Stomach (tissue), 9 donors: ENCODE data around the gene STRIP2. TPM values are rescaled to one million over a fixed set of nuclear protein-coding genes. Genes with fewer than 3 reads are reported as not detected.

Experiments
- DNase-seq, 2 donors: peaks; one replicate each; pipeline versions ENCODE4 v3.0.0 to v3.0.0-alpha.2; 2013 to 2019
- H3K27ac ChIP-seq, 5 donors: fragments of 200-600 bp in 4 of 5; sonication (generic) in 4 of 5; one replicate each; pipeline ENCODE4 v1.5.1; 2013 to 2019; ENCODE audit warnings: mild to moderate bottlenecking in 1 of 5, moderate library complexity in 1 of 5
- H3K27me3 ChIP-seq, 3 donors: fragments of 200-600 bp; sonication (generic); one replicate each; pipeline ENCODE4 v1.5.1; 2017 to 2019; ENCODE audit warnings: mixed run types in 1 of 3
- H3K36me3 ChIP-seq, 4 donors: fragments of 200-600 bp; sonication (generic); 1 replicate in 3 of 4; 2 replicates in 1 of 4; pipeline ENCODE4 v1.5.1; 2016 to 2019
- H3K4me1 ChIP-seq, 4 donors: fragments of 200-600 bp; sonication (generic); one replicate each; pipeline ENCODE4 v1.5.1; 2016 to 2019
- H3K4me3 ChIP-seq, 4 donors: fragments of 200-600 bp; sonication (generic) in 3 of 4; one replicate each; pipeline ENCODE4 v1.5.1; 2016 to 2019; ENCODE audit warnings: mild to moderate bottlenecking in 1 of 4
- H3K9me3 ChIP-seq, 4 donors: fragments of 200-600 bp; sonication (generic); one replicate each; pipeline ENCODE4 v1.5.1; 2016 to 2019
- EP300 ChIP-seq: sonication (generic); formaldehyde crosslinking; IDR thresholded peaks from one replicate; pipeline ENCODE4 v1.6.1; 2017; ENCODE audit warnings: antibody characterized with exemption
- POLR2A ChIP-seq, 4 donors: fragments of 450-650 bp; IDR thresholded peaks; one replicate each; pipeline ENCODE4 v1.6.1; 2016; ENCODE audit warnings: antibody characterized with exemption in 4 of 4, control low read depth in 2 of 4, mild to moderate bottlenecking in 1 of 4, moderate library complexity in 1 of 4
- POLR2AphosphoS5 ChIP-seq, 3 donors: sonication (generic); formaldehyde crosslinking; IDR thresholded peaks; one replicate each; pipeline ENCODE4 v1.6.1; 2016; ENCODE audit warnings: antibody characterized with exemption in 3 of 3
- WGBS, 5 donors: extraction: QIAGEN DNeasy Blood & Tissue Kit in 3 of 5; methylation state at CpG; one replicate each; pipeline versions ENCODE4 v1.1.5 to v1.1.7; 2013 to 2018; 5-methylcytosine and 5-hydroxymethylcytosine counted together
- intact Hi-C: fragments of 100-400 bp; cut with DNase I; formaldehyde crosslinking; loops from one replicate; pipeline ENCODE4 v1.15.1; 2023; ENCODE audit warnings: low total_unique reads
- polyA plus RNA-seq, 3 donors: library from polyadenylated mRNA; stranded (reverse); fragments of 200-250 nt; gene quantifications; one replicate each; pipeline ENCODE4 v1.2.3, GENCODE V29; 2013
- total RNA-seq, 5 donors: library from RNA; depleted of rRNA; stranded (reverse); fragments of >200 nt; gene quantifications; one replicate each; pipeline versions ENCODE4 v1.1.0 to v1.2.3, GENCODE V29; 2014 to 2016
- TF ChIP-seq, protein P1 (sequence below), 7 experiments: fragments of 450-650 bp in 4 of 7; fragments of 200-600 bp in 3 of 7; sonication (generic) in 3 of 7; IDR thresholded peaks; one replicate each; pipeline ENCODE4 v1.5.1; 2016 to 2019; ENCODE audit warnings: antibody characterized with exemption in 7 of 7, control low read depth in 2 of 7, mild to moderate bottlenecking in 1 of 7
- donor health status: healthy with polysubstance abuse.
- donor health status: Bipolar disorder and iron deficiency.
- donor health status: healthy.

The STRIP2 gene
- total and polyA plus RNA-seq, 8 donors = 0.56 to 2.0 (median 0.98) TPM; not detected in 3

GRCh38 chr7:129495987-129496386 is 61.8 kb downstream of the STRIP2 start:
- Histone ChIP-seq H3K27me3 (no peaks in the 10 kb centered on the region), H3K27ac (no peak overlapping the region), H3K36me3 (no peaks in the 10 kb centered on the region), H3K4me3 (no peak overlapping the region), H3K9me3 (no peaks in the 10 kb centered on the region), H3K4me1 (no peaks in the 10 kb centered on the region)
- WGBS, 5 donors = 45 to 59% (median 55%) methylated on average over 1 of the region's 1 CpG
- intact Hi-C loops = no loop called here
- DNase-seq = no peak
- TF ChIP-seq, protein P1, sequence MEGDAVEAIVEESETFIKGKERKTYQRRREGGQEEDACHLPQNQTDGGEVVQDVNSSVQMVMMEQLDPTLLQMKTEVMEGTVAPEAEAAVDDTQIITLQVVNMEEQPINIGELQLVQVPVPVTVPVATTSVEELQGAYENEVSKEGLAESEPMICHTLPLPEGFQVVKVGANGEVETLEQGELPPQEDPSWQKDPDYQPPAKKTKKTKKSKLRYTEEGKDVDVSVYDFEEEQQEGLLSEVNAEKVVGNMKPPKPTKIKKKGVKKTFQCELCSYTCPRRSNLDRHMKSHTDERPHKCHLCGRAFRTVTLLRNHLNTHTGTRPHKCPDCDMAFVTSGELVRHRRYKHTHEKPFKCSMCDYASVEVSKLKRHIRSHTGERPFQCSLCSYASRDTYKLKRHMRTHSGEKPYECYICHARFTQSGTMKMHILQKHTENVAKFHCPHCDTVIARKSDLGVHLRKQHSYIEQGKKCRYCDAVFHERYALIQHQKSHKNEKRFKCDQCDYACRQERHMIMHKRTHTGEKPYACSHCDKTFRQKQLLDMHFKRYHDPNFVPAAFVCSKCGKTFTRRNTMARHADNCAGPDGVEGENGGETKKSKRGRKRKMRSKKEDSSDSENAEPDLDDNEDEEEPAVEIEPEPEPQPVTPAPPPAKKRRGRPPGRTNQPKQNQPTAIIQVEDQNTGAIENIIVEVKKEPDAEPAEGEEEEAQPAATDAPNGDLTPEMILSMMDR (IDR thresholded peaks at IDR 0.05) = no peak
- TF ChIP-seq EP300 (no peak), POLR2A (IDR thresholded peaks at IDR 0.05) (no peak), POLR2AphosphoS5 (IDR thresholded peaks at IDR 0.05) (no peak)

DNA sequence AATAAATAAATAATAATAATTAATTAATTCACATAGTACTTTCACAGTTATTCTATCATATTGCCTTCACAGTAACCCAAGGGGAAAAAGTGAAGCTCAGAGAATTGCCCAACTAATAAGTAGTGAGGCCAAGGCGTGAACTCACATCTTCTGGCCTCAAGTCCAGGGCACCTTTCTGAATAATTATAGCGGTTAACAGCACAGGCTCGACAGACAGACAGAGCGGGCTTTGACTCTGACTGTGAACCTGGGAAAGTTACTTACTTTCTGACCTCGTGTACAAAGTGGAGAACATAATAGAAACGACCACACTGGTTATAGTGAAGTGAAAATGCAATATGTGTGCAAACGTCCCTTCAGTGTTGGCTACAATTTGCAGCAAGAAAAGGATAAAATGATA is 62.4 kb downstream of the STRIP2 start:
- no peaks in the 10 kb centered on the region for H3K9me3 ChIP-seq
- intact Hi-C loops = no loop called here
- peaks cover under 1 to 4% (median 2%) of the 10 kb centered on the region in 4 donors for H3K4me1 ChIP-seq
- no peaks in the 10 kb centered on the region for H3K36me3 ChIP-seq
- no peak overlapping the region for H3K4me3 ChIP-seq
- no peaks in the 10 kb centered on the region for H3K27me3 ChIP-seq
- no peak for DNase-seq
- no peak for TF ChIP-seq POLR2A (IDR thresholded peaks at IDR 0.05)
- no peak for TF ChIP-seq POLR2AphosphoS5 (IDR thresholded peaks at IDR 0.05)
- TF ChIP-seq, protein P1 (IDR thresholded peaks at IDR 0.05) = no peak
- TF ChIP-seq EP300 = no peak
- WGBS, 5 donors = 67 to 80% (median 73%) methylated on average over 7 of the region's 7 CpGs
- H3K27ac ChIP-seq = no peak overlapping the region

- WGBS, 5 donors = 83 to 94% (median 90%) methylated on average over 4 of the region's 4 CpGs
Measured at GRCh38 chr7:129497156-129497555, 62.9 kb downstream of the STRIP2 start.

GRCh38 chr7:129498021-129498420 is 63.8 kb downstream of the STRIP2 start:
- WGBS, 5 donors = 92 to 100% (median 96%) methylated on average over 1 of the region's 1 CpG
- no peak overlapping the region for H3K4me3 ChIP-seq
- TF ChIP-seq POLR2AphosphoS5 (IDR thresholded peaks at IDR 0.05) = no peak

More at GRCh38 chr7:129497156-129497555, 62.9 kb downstream of the STRIP2 start:
- no peak for DNase-seq
- no peaks in the 10 kb centered on the region for H3K36me3 ChIP-seq
- peaks cover 5 to 8% (median 6%) of the 10 kb centered on the region in 4 donors for H3K4me1 ChIP-seq
- no peak overlapping the region for H3K27ac ChIP-seq
- TF ChIP-seq POLR2A (IDR thresholded peaks at IDR 0.05) (no peak), POLR2AphosphoS5 (IDR thresholded peaks at IDR 0.05) (no peak), EP300 (no peak)
- TF ChIP-seq, protein P1 (IDR thresholded peaks at IDR 0.05) = no peak
- no peak overlapping the region for H3K4me3 ChIP-seq
- intact Hi-C loops = no loop called here
- no peaks in the 10 kb centered on the region for H3K27me3 ChIP-seq
- no peaks in the 10 kb centered on the region for H3K9me3 ChIP-seq

GRCh38 chr7:129499999-129500398 is 65.8 kb downstream of the STRIP2 start:
- intact Hi-C loops = no loop called here
- Histone ChIP-seq H3K27ac (no peak overlapping the region), H3K27me3 (peaks cover 0 to 17% (median 0%) of the 10 kb centered on the region in 3 donors), H3K4me3 (no peak overlapping the region), H3K36me3 (no peaks in the 10 kb centered on the region), H3K9me3 (no peaks in the 10 kb centered on the region), H3K4me1 (peaks cover 13 to 18% (median 14%) of the 10 kb centered on the region in 4 donors)
- DNase-seq = no peak
- TF ChIP-seq, protein P1 (IDR thresholded peaks at IDR 0.05) = no peak
- TF ChIP-seq POLR2AphosphoS5 (IDR thresholded peaks at IDR 0.05) (no peak), POLR2A (IDR thresholded peaks at IDR 0.05) (no peak), EP300 (no peak)
- 75 to 91% (median 79%) methylated on average over 6 of the region's 6 CpGs for WGBS, 5 donors

More at GRCh38 chr7:129498021-129498420, 63.8 kb downstream of the STRIP2 start:
- no peak for DNase-seq
- Histone ChIP-seq H3K4me1 (peaks cover 10 to 14% (median 12%) of the 10 kb centered on the region in 4 donors), H3K9me3 (no peaks in the 10 kb centered on the region), H3K27me3 (peaks cover 0 to 7% (median 0%) of the 10 kb centered on the region in 3 donors), H3K27ac (no peak overlapping the region), H3K36me3 (no peaks in the 10 kb centered on the region)
- intact Hi-C loops = no loop called here
